H1 (cell line): ENCODE data around the gene GPR61. TPM values are rescaled to one million over a fixed set of nuclear protein-coding genes. Genes with fewer than 3 reads are reported as not detected.

Experiments
- CREB1 ChIP-seq: IDR thresholded peaks from 2 replicates; pipeline ENCODE4 v1.6.1; 2012; ENCODE audit warnings: inconsistent platforms
- MAX ChIP-seq: IDR thresholded peaks from 2 replicates; pipeline ENCODE4 v1.6.1; 2012; ENCODE audit warnings: inconsistent platforms
- polyA plus RNA-seq, 7 experiments: library from polyadenylated mRNA; depleted of rRNA in 3 of 7; stranded (reverse) in 5 of 7; unstranded in 2 of 7; fragments of >200 nt in 5 of 7; fragments of 200-250 nt in 2 of 7; gene quantifications; 1 replicate in 5 of 7; 2 replicates in 1 of 7; 4 replicates in 1 of 7; pipeline versions ENCODE4 v1.2.1 to v1.2.3, GENCODE V29; 2011 to 2013; ENCODE audit warnings: missing spikeins in 2 of 7, mixed read lengths in 2 of 7
- total RNA-seq: library from RNA; stranded (reverse); fragmentation: NEBNext Ultra II Directional; extraction: Animal tissue kit (Norgen Biotek cat#: 25700); gene quantifications from 2 replicates; pipeline ENCODE4 v1.2.1, GENCODE V29; 2021

GPR61 gene
- total and polyA plus RNA-seq, 2 of the 8 experiments (the other 6 are each of a cell fraction or from before 2014, with no cell fraction given): 0.41 to 0.53 TPM

- TF ChIP-seq CREB1: no peak
- TF ChIP-seq MAX: peak; percentile 51; the same call in 1 of the 2 replicates
Measured at GRCh38 chr1:109532365-109533136, 7.1 kb upstream of the GPR61 start (continued).
